H9 (cell line): Measurements from ENCODE around the gene ADGRD1. TPM values are rescaled to one million over a fixed set of nuclear protein-coding genes. Genes with fewer than 3 reads are reported as not detected.
A peak's percentile ranks its signal among the peaks of the same experiment; 100 is the strongest.

Experiments used
- DNase-seq: peaks from one replicate; pipeline ENCODE4 v3.0.0-alpha.2; 2017
- H2AFZ ChIP-seq: one replicate; pipeline ENCODE4 v1.6.1; 2013; ENCODE audit warnings: mild to moderate bottlenecking, low read length, control low read depth, moderate library complexity
- H2AK5ac ChIP-seq: 2 replicates; pipeline ENCODE4 v1.6.1; 2013; ENCODE audit warnings: low read length, control low read depth, mixed read lengths; ENCODE audit not compliant: insufficient read length
- H2BK120ac ChIP-seq: one replicate; pipeline ENCODE4 v1.6.1; 2013; ENCODE audit warnings: low read depth, mild to moderate bottlenecking, low read length, control low read depth, inconsistent platforms; ENCODE audit not compliant: poor library complexity, severe bottlenecking
- H2BK12ac ChIP-seq: 2 replicates; pipeline ENCODE4 v1.6.1; 2013; ENCODE audit warnings: low read length, control low read depth, mixed read lengths, low read depth; ENCODE audit not compliant: insufficient read length
- H2BK15ac ChIP-seq: 2 replicates; pipeline ENCODE4 v1.6.1; 2013; ENCODE audit warnings: low read depth, low read length, control low read depth
- H2BK20ac ChIP-seq: one replicate; pipeline ENCODE4 v1.6.1; 2013; ENCODE audit warnings: low read depth, mild to moderate bottlenecking, low read length, control low read depth, inconsistent platforms; ENCODE audit not compliant: poor library complexity, severe bottlenecking
- H2BK5ac ChIP-seq: 2 replicates; pipeline ENCODE4 v1.6.1; 2013; ENCODE audit warnings: low read length, control low read depth, mixed read lengths; ENCODE audit not compliant: insufficient read length
- H3K14ac ChIP-seq: 2 replicates; pipeline ENCODE4 v1.6.1; 2013; ENCODE audit warnings: low read length, control low read depth; ENCODE audit not compliant: insufficient read depth
- H3K18ac ChIP-seq: 2 replicates; pipeline ENCODE4 v1.6.1; 2013; ENCODE audit warnings: low read depth, mild to moderate bottlenecking, mixed read lengths, low read length, control low read depth; ENCODE audit not compliant: insufficient read length
- H3K23ac ChIP-seq: 2 replicates; pipeline ENCODE4 v1.6.1; 2013; ENCODE audit warnings: low read length, control low read depth, mixed read lengths, low read depth; ENCODE audit not compliant: insufficient read length
- H3K23me2 ChIP-seq: 2 replicates; pipeline ENCODE4 v1.6.1; 2013; ENCODE audit warnings: low read depth, mild to moderate bottlenecking, mixed read lengths, low read length, control low read depth; ENCODE audit not compliant: insufficient read length, poor library complexity, severe bottlenecking
- H3K27ac ChIP-seq: 2 replicates; pipeline ENCODE4 v1.5.1; 2013; ENCODE audit warnings: low read length, control low read depth, mixed read lengths, low read depth; ENCODE audit not compliant: insufficient read length
- H3K27me3 ChIP-seq: 2 replicates; pipeline ENCODE4 v1.6.1; 2013; ENCODE audit warnings: low read length, control low read depth, inconsistent platforms; ENCODE audit not compliant: insufficient read depth
- H3K4ac ChIP-seq: 2 replicates; pipeline ENCODE4 v1.6.1; 2013; ENCODE audit warnings: low read depth, mild to moderate bottlenecking, control low read depth, inconsistent platforms, low read length, moderate library complexity
- H3K4me1 ChIP-seq: 2 replicates; pipeline ENCODE4 v1.6.1; 2013; ENCODE audit warnings: low read length, control low read depth, inconsistent platforms; ENCODE audit not compliant: insufficient read depth
- H3K4me2 ChIP-seq: 2 replicates; pipeline ENCODE4 v1.6.1; 2013; ENCODE audit warnings: low read length, control low read depth, mixed read lengths; ENCODE audit not compliant: insufficient read length, insufficient read depth
- H3K56ac ChIP-seq: 2 replicates; pipeline ENCODE4 v1.6.1; 2013; ENCODE audit warnings: low read depth, mild to moderate bottlenecking, mixed read lengths, low read length, control low read depth; ENCODE audit not compliant: insufficient read length
- H3K79me1 ChIP-seq: 2 replicates; pipeline ENCODE4 v1.6.1; 2013; ENCODE audit warnings: low read depth, mild to moderate bottlenecking, moderate library complexity, low read length, control low read depth, inconsistent platforms; ENCODE audit not compliant: insufficient read depth, poor library complexity, severe bottlenecking
- H3K79me2 ChIP-seq: 2 replicates; pipeline ENCODE4 v1.6.1; 2013; ENCODE audit warnings: low read length, control low read depth, inconsistent platforms; ENCODE audit not compliant: insufficient read depth
- H3K9ac ChIP-seq: 2 replicates; pipeline ENCODE4 v1.6.1; 2013; ENCODE audit warnings: low read length, control low read depth, mixed read lengths; ENCODE audit not compliant: insufficient read length; ENCODE audit errors: extremely low read depth
- H3K9me3 ChIP-seq: one replicate; pipeline ENCODE4 v1.6.1; 2013; ENCODE audit warnings: low read depth, low read length, inconsistent platforms; ENCODE audit not compliant: control insufficient read depth
- H3T11ph ChIP-seq: one replicate; pipeline ENCODE4 v1.6.1; 2013; ENCODE audit warnings: mild to moderate bottlenecking, low read length, control low read depth, inconsistent platforms
- H4K20me1 ChIP-seq: one replicate; pipeline ENCODE4 v1.6.1; 2013; ENCODE audit not compliant: control insufficient read depth, insufficient read length, insufficient read depth
- H4K5ac ChIP-seq: 2 replicates; pipeline ENCODE4 v1.6.1; 2013; ENCODE audit warnings: low read depth, mild to moderate bottlenecking, mixed read lengths, low read length, control low read depth; ENCODE audit not compliant: insufficient read length
- H4K8ac ChIP-seq: replicated peaks from 2 replicates; pipeline ENCODE4 v1.6.1; 2013; ENCODE audit warnings: low read length, control low read depth, mixed read lengths, low read depth; ENCODE audit not compliant: insufficient read length
- H4K91ac ChIP-seq: 2 replicates; pipeline ENCODE4 v1.6.1; 2013; ENCODE audit warnings: low read depth, mild to moderate bottlenecking, moderate library complexity, mixed read lengths, low read length, control low read depth; ENCODE audit not compliant: insufficient read length
- H3K27ac Mint-ChIP-seq, 3 experiments: 2 replicates in 2 of 3; 3 replicates in 1 of 3; pipeline ENCODE4 v1.8.0; 2020 to 2021; ENCODE audit warnings: mixed read lengths in 3 of 3, mild to moderate bottlenecking in 1 of 3, moderate library complexity in 1 of 3
- H3K27me3 Mint-ChIP-seq: 2 replicates; pipeline ENCODE4 v1.8.0; 2021; ENCODE audit warnings: low read depth, mild to moderate bottlenecking, moderate library complexity, mixed read lengths
- H3K36me3 Mint-ChIP-seq, 3 experiments: 2 replicates in 2 of 3; 3 replicates in 1 of 3; pipeline ENCODE4 v1.8.0; 2020 to 2021; ENCODE audit warnings: low read depth in 3 of 3, mixed read lengths in 3 of 3; ENCODE audit not compliant: insufficient read depth in 1 of 3
- H3K4me1 Mint-ChIP-seq, 2 experiments: 2 replicates each; pipeline ENCODE4 v1.8.0; 2020; ENCODE audit warnings: mixed read lengths in 2 of 2
- H3K4me3 Mint-ChIP-seq, 2 experiments: 2 replicates in 1 of 2; 3 replicates in 1 of 2; pipeline ENCODE4 v1.8.0; 2020 to 2021; ENCODE audit warnings: mild to moderate bottlenecking in 2 of 2, mixed read lengths in 2 of 2, moderate library complexity in 1 of 2
- H3K9me3 Mint-ChIP-seq, 2 experiments: 2 replicates in 1 of 2; 3 replicates in 1 of 2; pipeline ENCODE4 v1.8.0; 2020; ENCODE audit warnings: mild to moderate bottlenecking in 2 of 2, mixed read lengths in 2 of 2, moderate library complexity in 1 of 2
- CTCF ChIP-seq: fragments of 200-600 bp; sonication (generic); conservative IDR thresholded peaks from 3 replicates; pipeline ENCODE4 v1.8.0; 2021; ENCODE audit warnings: antibody characterized with exemption, mild to moderate bottlenecking
- WGBS: extraction: QIAGEN DNeasy Blood & Tissue Kit; methylation state at CpG from one replicate; pipeline ENCODE4 v1.1.7; 2013; ENCODE audit warnings: missing lambda C conversion rate, low lambda C conversion rate, mixed read lengths; ENCODE audit not compliant: insufficient read length; ENCODE audit errors: extremely low coverage; 5-methylcytosine and 5-hydroxymethylcytosine counted together
- total RNA-seq: library from RNA; stranded (reverse); gene quantifications from 2 replicates; pipeline ENCODE4 v1.2.1, GENCODE V29; 2021

Gene ADGRD1
- total RNA-seq, 1 experiment from 2014 or later, result 0.52 TPM

GRCh38 chr12:131131808-131132117, 178.1 kb downstream of the ADGRD1 start:
- Histone ChIP-seq H2BK12ac (no peak overlapping the region), H2BK120ac (no peak overlapping the region), H2AFZ (no peak overlapping the region), H3K79me2 (no peaks in the 10 kb centered on the region), H4K8ac (no peak overlapping the region), H4K5ac (no peak overlapping the region), H3K27me3 (no peaks in the 10 kb centered on the region), H4K20me1 (no peaks in the 10 kb centered on the region), H3K27ac (no peak overlapping the region), H3K56ac (no peak overlapping the region), H3K9me3 (no peaks in the 10 kb centered on the region), H3K4me2 (no peak overlapping the region), H3T11ph (no peak overlapping the region), H2BK15ac (no peak overlapping the region), H4K91ac (no peak overlapping the region), H3K9ac (no peak overlapping the region), H3K4ac (no peak overlapping the region), H2BK5ac (no peak overlapping the region), H3K18ac (no peak overlapping the region), H2BK20ac (no peak overlapping the region), H3K4me1 (no peaks in the 10 kb centered on the region), H3K79me1 (no peaks in the 10 kb centered on the region), H3K23ac (no peak overlapping the region), H2AK5ac (no peak overlapping the region), H3K23me2 (no peaks in the 10 kb centered on the region), H3K14ac (no peak overlapping the region)
- no peak for DNase-seq
- H3K36me3 Mint-ChIP-seq, result peaks cover 0 to 1% (median 0%) of the 10 kb centered on the region in 3 experiments; a peak in 1 of 7 replicates
- H3K27ac Mint-ChIP-seq, result no peak overlapping the region
- peak overlapping the region in 1 of 2 experiments; percentile 7; a peak in 1 of 5 replicates for H3K4me3 Mint-ChIP-seq
- H3K27me3 Mint-ChIP-seq, result peaks cover 15% of the 10 kb centered on the region
- H3K4me1 Mint-ChIP-seq, result peaks cover 0 to 3% of the 10 kb centered on the region in 2 experiments; a peak in 1 of 4 replicates
- WGBS, result no CpG with 5 or more reads among the region's 10 CpGs
- peaks cover 0 to 2% of the 10 kb centered on the region in 2 experiments; a peak in 1 of 5 replicates for H3K9me3 Mint-ChIP-seq
- TF ChIP-seq CTCF, result no peak
